Dermis microvascular lymphatic vessel endothelial cell (primary cell): ENCODE results near the gene DBR1. TPM values are rescaled to one million over a fixed set of nuclear protein-coding genes. Genes with fewer than 3 reads are reported as not detected.

Experiments used
- DNase-seq, 2 donors: peaks; one replicate each; pipeline versions ENCODE4 v3.0.0 to v3.0.0-alpha.2; 2010; ENCODE audit warnings: low read depth in 2 of 2
- total RNA-seq: library from RNA; depleted of rRNA; stranded (reverse); fragments of >200 nt; gene quantifications from 2 replicates; pipeline ENCODE4 v1.2.1, GENCODE V29; 2014

DBR1 gene
- total RNA-seq, 1 donor from 2014 or later: 13.5 TPM

GRCh38 chr3:138124188-138124587 lies 50.5 kb downstream of the DBR1 start:
- DNase-seq: no peak

GRCh38 chr3:138119423-138119766 lies 55.3 kb downstream of the DBR1 start:
- no peak for DNase-seq

- DNase-seq: peak; percentile 52 to 74
These were observed 55.9 kb downstream of the DBR1 start for GRCh38 chr3:138118612-138119422.

- peak in 1 of 2 donors; percentile 64 for DNase-seq
These were observed 59.4 kb downstream of the DBR1 start, which contains the start of gene DZIP1L for GRCh38 chr3:138114988-138115971. DZIP1L (minus strand) TSS chr3:138115608; CDS start chr3:138103971, 11,637 bp downstream.

GRCh38 chr3:138114431-138114918 lies 60.2 kb downstream of the DBR1 start:
- peak in 1 of 2 donors; percentile 7 for DNase-seq

GRCh38 chr3:138113326-138113725 lies 61.4 kb downstream of the DBR1 start:
- no peak for DNase-seq

- DNase-seq: no peak
These were observed 62.4 kb downstream of the DBR1 start for GRCh38 chr3:138112362-138112761.

Other genes with a start within 250 kb of the DBR1 start
- not detected in 2 replicates for gene CLDN18, start 164.8 kb downstream of the DBR1 start, total RNA-seq
- 1.1 and 1.7 TPM in 2 replicates for gene DZIP1L, start 59.3 kb downstream of the DBR1 start, total RNA-seq
- not detected in 2 replicates for gene A4GNT, start 42.5 kb downstream of the DBR1 start, total RNA-seq
- 41.1 and 51.2 TPM in 2 replicates for gene ARMC8, start 12.4 kb upstream of the DBR1 start, total RNA-seq
- gene NME9, start 154.9 kb upstream of the DBR1 start, total RNA-seq: 0.13 TPM in 1 of 2 replicates, not detected in the other
- gene MRAS, start 173.7 kb upstream of the DBR1 start, total RNA-seq: 9.4 and 11.4 TPM in 2 replicates